ENCODE results near the gene TEX264.

DNA sequence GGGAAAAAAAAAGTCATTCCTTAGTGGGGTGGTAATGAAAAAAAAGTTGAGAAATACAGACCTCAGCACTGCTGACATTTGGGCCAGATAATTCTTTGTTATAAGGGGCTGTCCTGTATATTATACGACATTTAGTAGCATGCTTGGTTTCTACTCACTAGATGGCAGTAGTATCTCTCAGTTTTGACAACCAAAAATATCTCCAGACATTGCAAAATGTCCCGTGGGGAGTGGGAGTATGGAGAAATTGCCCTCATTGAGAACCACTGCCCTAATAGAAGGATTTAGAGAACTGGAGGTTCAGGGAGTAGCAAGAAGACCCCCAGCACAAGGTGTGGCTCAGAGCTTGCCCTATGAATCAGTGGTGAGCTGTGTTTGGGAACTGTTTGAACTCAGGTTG, 28.6 kb upstream of the TEX264 start:
- no peak for TF ChIP-seq POLR2AphosphoS5 (IDR thresholded peaks at IDR 0.05; ENCODE audit: low read depth, low read length)
- TF ChIP-seq POLR2A (IDR thresholded peaks at IDR 0.05; ENCODE audit: low read depth, low read length): no peak
- no peak for TF ChIP-seq TAF1 (IDR thresholded peaks at IDR 0.05; ENCODE audit: low read depth, low read length)

All from GM12891 (cell line).